ENCODE results near the gene ACAP1. TPM values are rescaled to one million over a fixed set of nuclear protein-coding genes. Genes with fewer than 3 reads are reported as not detected.
A peak's percentile ranks its signal among the peaks of the same experiment; 100 is the strongest.

ACAP1 gene
- total RNA-seq, 2 experiments from 2014 or later: 727 to 775 TPM

GRCh38 chr17:7369825-7370224 lies 33.5 kb downstream of the ACAP1 start:
- Mint-ChIP-seq H3K27ac (no peak overlapping the region), H3K27me3 (peaks cover 4% of the 10 kb centered on the region), H3K36me3 (ENCODE audit: low read depth) (no peaks in the 10 kb centered on the region), H3K4me3 (no peak overlapping the region), H3K4me1 (no peaks in the 10 kb centered on the region), H3K9me3 (no peaks in the 10 kb centered on the region)
- DNase-seq: no peak
- POLR2A ChIA-PET: no interaction called here
- CTCF ChIA-PET: interaction anchor here (1.6 to 1.9 kb wide), 2 partner anchors 14 to 73 kb away, joined by 6 read pairs; no protein-coding TSS in a partner anchor

GRCh38 chr17:7370853-7371252 lies 34.5 kb downstream of the ACAP1 start:
- no peak for DNase-seq
- H3K4me3 Mint-ChIP-seq: no peak overlapping the region
- H3K4me1 Mint-ChIP-seq: no peaks in the 10 kb centered on the region
- no peaks in the 10 kb centered on the region for H3K36me3 Mint-ChIP-seq (ENCODE audit: low read depth)
- CTCF ChIA-PET: interaction anchor here (1.1 to 1.9 kb wide), 3 partner anchors 15 to 74 kb away, joined by 3 to 6 read pairs (median 6); no protein-coding TSS in a partner anchor
- H3K27me3 Mint-ChIP-seq: peaks cover 4% of the 10 kb centered on the region
- no peak overlapping the region for H3K27ac Mint-ChIP-seq
- POLR2A ChIA-PET: no interaction called here
- H3K9me3 Mint-ChIP-seq: no peaks in the 10 kb centered on the region

- no peaks in the 10 kb centered on the region for H3K4me1 Mint-ChIP-seq
These were observed 38.0 kb downstream of the ACAP1 start for GRCh38 chr17:7374353-7374752.

GRCh38 chr17:7379134-7379533 lies 42.8 kb downstream of the ACAP1 start:
- Mint-ChIP-seq H3K9me3 (peaks cover 4% of the 10 kb centered on the region), H3K27me3 (peaks cover 41% of the 10 kb centered on the region), H3K4me1 (peaks cover 15% of the 10 kb centered on the region), H3K36me3 (ENCODE audit: low read depth) (peaks cover 3% of the 10 kb centered on the region), H3K27ac (no peak overlapping the region), H3K4me3 (no peak overlapping the region)
- DNase-seq: no peak
- POLR2A ChIA-PET: no interaction called here
- CTCF ChIA-PET: no interaction called here

More at GRCh38 chr17:7374353-7374752, 38.0 kb downstream of the ACAP1 start:
- Mint-ChIP-seq H3K27me3 (peaks cover 15% of the 10 kb centered on the region), H3K36me3 (ENCODE audit: low read depth) (peaks cover 3% of the 10 kb centered on the region), H3K4me3 (no peak overlapping the region), H3K9me3 (peaks cover 4% of the 10 kb centered on the region), H3K27ac (no peak overlapping the region)
- no peak for DNase-seq
- CTCF ChIA-PET: interaction anchor here (1.2 kb wide), 1 partner anchor 18 kb away, joined by 5 read pairs; no protein-coding TSS in a partner anchor
- POLR2A ChIA-PET: no interaction called here

- DNase-seq: no peak
- POLR2A ChIA-PET: no interaction called here
- Mint-ChIP-seq H3K36me3 (ENCODE audit: low read depth) (peaks cover 3% of the 10 kb centered on the region), H3K9me3 (peaks cover 4% of the 10 kb centered on the region), H3K4me1 (peaks cover 21% of the 10 kb centered on the region), H3K4me3 (no peak overlapping the region), H3K27me3 (peaks cover 41% of the 10 kb centered on the region), H3K27ac (no peak overlapping the region)
- CTCF ChIA-PET: interaction anchor here (0.6 to 2.8 kb wide), 2 partner anchors 14 to 25 kb away, joined by 3 to 17 read pairs; partner anchors contain the start of gene TMEM95
These were observed 44.0 kb downstream of the ACAP1 start for GRCh38 chr17:7380321-7380720.

GRCh38 chr17:7380855-7381683 lies 44.7 kb downstream of the ACAP1 start, which contains the start of gene TNK1:
TNK1 (plus strand) TSS chr17:7381089; CDS start chr17:7382927, 1,838 bp downstream.
- ChIA-PET POLR2A (interaction anchor here (0.6 kb wide), 1 partner anchor 163 kb away, joined by 3 read pairs; no protein-coding TSS in a partner anchor), CTCF (interaction anchor here (0.6 to 2.8 kb wide), 6 partner anchors 14 to 86 kb away, joined by 3 to 17 read pairs (median 4); partner anchors contain the start of genes PLSCR3, TMEM102 and TMEM95)
- Mint-ChIP-seq H3K36me3 (ENCODE audit: low read depth) (peaks cover 3% of the 10 kb centered on the region), H3K4me3 (no peak within 1 kb of the TSS), H3K27ac (no peak within 1 kb of the TSS), H3K27me3 (peaks cover 41% of the 10 kb centered on the region), H3K9me3 (peaks cover 4% of the 10 kb centered on the region), H3K4me1 (peaks cover 24% of the 10 kb centered on the region)
- no peak for DNase-seq

GRCh38 chr17:7382901-7383300 lies 46.6 kb downstream of the ACAP1 start:
- Mint-ChIP-seq H3K9me3 (peaks cover 4% of the 10 kb centered on the region), H3K27me3 (peaks cover 33% of the 10 kb centered on the region), H3K36me3 (ENCODE audit: low read depth) (peaks cover 3% of the 10 kb centered on the region), H3K4me1 (peaks cover 24% of the 10 kb centered on the region), H3K27ac (no peak overlapping the region), H3K4me3 (no peak overlapping the region)
- DNase-seq: no peak
- ChIA-PET POLR2A (no interaction called here), CTCF (interaction anchor here (1.6 kb wide), 1 partner anchor 178 kb away, joined by 7 read pairs; no protein-coding TSS in a partner anchor)

GRCh38 chr17:7383371-7383741 lies 47.0 kb downstream of the ACAP1 start:
- POLR2A ChIA-PET: no interaction called here
- no peak overlapping the region for H3K4me3 Mint-ChIP-seq

GRCh38 chr17:7383742-7384488 lies 47.6 kb downstream of the ACAP1 start:
- Mint-ChIP-seq H3K4me1 (peaks cover 24% of the 10 kb centered on the region), H3K36me3 (ENCODE audit: low read depth) (peaks cover 4% of the 10 kb centered on the region), H3K27me3 (peaks cover 33% of the 10 kb centered on the region), H3K9me3 (peaks cover 4% of the 10 kb centered on the region), H3K27ac (peak overlapping the region; percentile 83), H3K4me3 (peak overlapping the region; percentile 73)
- peak; percentile 82 for DNase-seq
- POLR2A ChIA-PET: no interaction called here
- CTCF ChIA-PET: interaction anchor here (0.7 to 1.5 kb wide), 3 partner anchors 18 to 176 kb away, joined by 3 read pairs; no protein-coding TSS in a partner anchor

More at GRCh38 chr17:7383371-7383741, 47.0 kb downstream of the ACAP1 start:
- no peak for DNase-seq
- peaks cover 24% of the 10 kb centered on the region for H3K4me1 Mint-ChIP-seq
- CTCF ChIA-PET: interaction anchor here (1.5 kb wide), 1 partner anchor 177 kb away, joined by 3 read pairs; no protein-coding TSS in a partner anchor
- H3K9me3 Mint-ChIP-seq: peaks cover 4% of the 10 kb centered on the region
- H3K27me3 Mint-ChIP-seq: peaks cover 33% of the 10 kb centered on the region
- H3K27ac Mint-ChIP-seq: no peak overlapping the region
- H3K36me3 Mint-ChIP-seq (ENCODE audit: low read depth): peaks cover 3% of the 10 kb centered on the region

- Mint-ChIP-seq H3K9me3 (no peaks in the 10 kb centered on the region), H3K4me1 (peaks cover 24% of the 10 kb centered on the region), H3K27ac (peak overlapping the region; percentile 83), H3K4me3 (peak overlapping the region; percentile 73), H3K36me3 (ENCODE audit: low read depth) (peaks cover 8% of the 10 kb centered on the region), H3K27me3 (peaks cover 27% of the 10 kb centered on the region)
- DNase-seq: no peak
- ChIA-PET POLR2A (no interaction called here), CTCF (interaction anchor here (0.7 to 1.5 kb wide), 6 partner anchors 14 to 304 kb away, joined by 3 read pairs; partner anchors contain the start of gene TMEM256)
These were observed 48.3 kb downstream of the ACAP1 start for GRCh38 chr17:7384489-7385081.

- CTCF ChIA-PET: interaction anchor here (1.0 to 1.6 kb wide), 5 partner anchors 9 to 99 kb away, joined by 3 to 8 read pairs (median 5); partner anchors contain the start of gene TMEM95
- H3K36me3 Mint-ChIP-seq (ENCODE audit: low read depth): peaks cover 37% of the 10 kb centered on the region
- H3K27me3 Mint-ChIP-seq: no peaks in the 10 kb centered on the region
- no peaks in the 10 kb centered on the region for H3K9me3 Mint-ChIP-seq
- POLR2A ChIA-PET: no interaction called here
- no peak for DNase-seq
- H3K27ac Mint-ChIP-seq: no peak overlapping the region
- H3K4me1 Mint-ChIP-seq: peaks cover 34% of the 10 kb centered on the region
- no peak overlapping the region for H3K4me3 Mint-ChIP-seq
These were observed 52.5 kb downstream of the ACAP1 start for GRCh38 chr17:7388856-7389255.

Measured in activated CD4-positive, alpha-beta T cell treated with anti-CD3 and anti-CD28 coated beads, Interleukin-2, amount 10 ng/mL, durations not matched to agents 7 days and 5 days (primary cell).